ENCODE measurements around the gene GALNT10.
A peak's percentile ranks its signal among the peaks of the same experiment; 100 is the strongest.

The GALNT10 gene

DNA sequence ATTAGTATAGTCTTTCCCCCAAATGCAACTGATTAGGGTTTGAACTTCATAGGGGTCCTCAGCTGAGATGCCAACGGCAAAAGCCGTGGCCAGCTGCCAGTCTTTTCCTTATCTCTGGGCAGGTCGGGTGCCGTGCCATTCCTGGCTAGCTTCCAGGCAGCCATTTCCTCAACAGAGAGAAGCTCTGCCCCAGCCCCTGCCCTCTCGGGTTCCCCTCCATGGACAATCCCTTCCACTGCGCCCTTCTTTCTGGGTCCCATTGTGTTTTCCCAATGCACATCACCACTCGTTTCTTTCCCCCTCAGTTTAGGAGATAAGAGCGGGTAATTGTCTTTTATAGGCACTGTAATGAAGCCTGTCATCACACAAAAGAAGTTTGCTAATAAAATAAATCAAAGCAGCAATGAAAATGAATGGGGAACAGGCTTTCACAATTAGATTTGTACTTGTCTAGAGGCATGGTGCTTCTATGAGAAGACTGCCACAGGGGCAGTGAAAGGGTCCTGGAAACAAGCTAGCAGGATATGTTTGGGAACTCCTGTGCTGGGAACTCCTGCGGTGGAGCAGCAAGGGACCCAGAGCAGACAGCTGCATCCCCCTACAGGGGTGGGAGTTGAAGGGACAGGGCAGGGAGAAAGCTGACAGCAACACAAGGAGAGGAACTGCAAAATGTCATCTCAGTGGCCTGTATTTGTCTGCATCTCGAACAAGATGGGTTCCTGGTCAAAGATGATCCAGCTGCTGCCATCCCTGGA, 207.3 kb downstream of the GALNT10 start:
- TF ChIP-seq GATA3 (IDR thresholded peaks at IDR 0.05; ENCODE audit: low read depth, low read length) (peak; percentile 64), GATA2 (IDR thresholded peaks at IDR 0.05; ENCODE audit: low read depth, low read length) (peak; percentile 95)

DNA sequence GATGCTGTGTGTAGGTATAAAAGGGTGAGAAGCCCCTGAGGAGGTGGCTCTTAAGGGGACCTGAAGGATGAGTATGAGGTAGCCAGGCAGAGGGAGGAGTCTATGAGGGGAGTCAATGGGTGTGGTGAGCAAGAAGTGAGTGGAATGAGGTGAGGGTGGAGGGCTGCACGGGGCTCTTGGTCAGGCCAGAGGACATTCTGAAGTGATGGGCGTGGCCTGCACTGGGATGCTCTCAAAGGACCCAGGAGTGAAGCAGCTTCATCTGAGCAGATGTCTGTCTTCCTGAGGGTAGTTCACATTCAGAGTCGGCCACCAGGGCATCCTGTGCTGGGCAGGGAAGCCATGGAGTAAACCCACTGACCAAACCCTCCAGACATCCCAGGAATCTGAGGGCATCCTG, 210.1 kb downstream of the GALNT10 start:
- TF ChIP-seq GATA2 (IDR thresholded peaks at IDR 0.05; ENCODE audit: low read depth, low read length) = no peak
- no peak for TF ChIP-seq GATA3 (IDR thresholded peaks at IDR 0.05; ENCODE audit: low read depth, low read length)

- TF ChIP-seq GATA2 (IDR thresholded peaks at IDR 0.05; ENCODE audit: low read depth, low read length) (peak; percentile 65; the same call in 1 of the 2 replicates), GATA3 (IDR thresholded peaks at IDR 0.05; ENCODE audit: low read depth, low read length) (no peak)
These were observed 210.8 kb downstream of the GALNT10 start for GRCh38 chr5:154401355-154401754.

GRCh38 chr5:154401931-154402330, 211.4 kb downstream of the GALNT10 start:
- TF ChIP-seq GATA2 (IDR thresholded peaks at IDR 0.05; ENCODE audit: low read depth, low read length) (no peak), GATA3 (IDR thresholded peaks at IDR 0.05; ENCODE audit: low read depth, low read length) (no peak)

DNA sequence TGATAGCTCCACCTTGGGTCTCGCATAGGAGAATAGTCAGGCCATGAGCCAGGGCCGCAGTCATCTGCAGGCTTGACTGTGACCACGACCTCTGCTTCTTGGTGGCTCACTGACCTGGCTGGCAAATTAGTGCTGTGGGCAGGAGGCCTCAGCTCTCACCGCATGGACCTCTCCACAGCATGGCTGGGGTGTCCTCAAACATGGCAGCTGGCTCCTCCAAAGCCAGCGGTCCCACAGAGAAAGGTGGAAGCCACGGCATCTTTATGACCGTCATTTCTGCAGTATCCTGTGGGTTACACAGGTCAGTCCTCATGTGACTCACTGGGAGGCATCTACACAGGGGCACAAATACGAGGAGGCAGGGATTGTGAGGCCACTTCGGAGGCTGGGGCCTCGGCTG, 212.1 kb downstream of the GALNT10 start:
- TF ChIP-seq GATA3 (IDR thresholded peaks at IDR 0.05; ENCODE audit: low read depth, low read length) = no peak
- TF ChIP-seq GATA2 (IDR thresholded peaks at IDR 0.05; ENCODE audit: low read depth, low read length) = no peak

DNA sequence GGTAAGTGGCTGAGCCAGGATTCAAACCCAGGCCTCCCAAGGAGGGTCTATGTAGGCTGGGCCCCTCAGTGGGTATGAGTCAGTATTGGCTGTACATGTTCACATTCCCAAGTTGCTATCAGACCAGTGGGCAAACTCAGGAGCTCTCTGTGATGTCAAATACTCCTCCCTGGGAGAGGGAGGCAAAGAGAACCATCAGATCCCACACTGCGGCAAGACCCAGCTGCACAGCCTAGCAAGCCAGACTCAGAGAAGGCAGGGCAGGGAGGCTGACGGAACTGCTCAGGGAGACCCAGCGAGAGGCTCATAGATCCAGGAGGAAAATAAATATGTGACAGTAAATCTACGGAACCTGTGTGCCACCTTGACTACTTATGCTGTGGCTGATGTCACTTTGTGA, 212.7 kb downstream of the GALNT10 start:
- TF ChIP-seq GATA2 (IDR thresholded peaks at IDR 0.05; ENCODE audit: low read depth, low read length) = no peak
- TF ChIP-seq GATA3 (IDR thresholded peaks at IDR 0.05; ENCODE audit: low read depth, low read length) = no peak

DNA sequence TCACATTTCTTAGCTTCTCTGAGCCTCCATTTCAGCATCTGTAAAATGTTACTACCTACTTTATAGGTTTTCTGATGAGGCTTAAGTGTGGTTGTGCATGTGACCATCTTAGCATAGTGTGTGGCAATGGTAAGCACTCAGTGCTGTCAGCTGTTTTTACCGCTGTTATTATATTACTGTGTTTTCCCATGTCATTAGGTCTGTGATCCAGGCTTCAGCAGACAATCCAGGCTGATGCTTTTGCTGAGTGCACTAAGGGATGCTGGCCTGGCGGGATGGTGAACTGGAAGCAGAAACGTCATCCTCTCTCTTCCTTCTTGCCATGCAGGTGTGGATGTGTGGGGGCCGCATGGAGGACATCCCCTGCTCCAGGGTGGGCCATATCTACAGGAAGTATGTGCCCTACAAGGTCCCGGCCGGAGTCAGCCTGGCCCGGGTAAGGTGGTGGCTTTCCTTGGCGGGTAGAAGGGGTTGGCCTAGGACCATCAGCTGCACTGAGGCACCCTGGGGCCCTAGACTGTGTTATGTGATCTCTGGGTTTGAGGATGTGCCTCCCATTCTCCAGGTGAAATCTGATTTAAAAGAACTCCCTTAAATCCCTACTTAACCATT, 213.3 kb downstream of the GALNT10 start:
- TF ChIP-seq GATA2 (IDR thresholded peaks at IDR 0.05; ENCODE audit: low read depth, low read length) (no peak), GATA3 (IDR thresholded peaks at IDR 0.05; ENCODE audit: low read depth, low read length) (no peak)

DNA sequence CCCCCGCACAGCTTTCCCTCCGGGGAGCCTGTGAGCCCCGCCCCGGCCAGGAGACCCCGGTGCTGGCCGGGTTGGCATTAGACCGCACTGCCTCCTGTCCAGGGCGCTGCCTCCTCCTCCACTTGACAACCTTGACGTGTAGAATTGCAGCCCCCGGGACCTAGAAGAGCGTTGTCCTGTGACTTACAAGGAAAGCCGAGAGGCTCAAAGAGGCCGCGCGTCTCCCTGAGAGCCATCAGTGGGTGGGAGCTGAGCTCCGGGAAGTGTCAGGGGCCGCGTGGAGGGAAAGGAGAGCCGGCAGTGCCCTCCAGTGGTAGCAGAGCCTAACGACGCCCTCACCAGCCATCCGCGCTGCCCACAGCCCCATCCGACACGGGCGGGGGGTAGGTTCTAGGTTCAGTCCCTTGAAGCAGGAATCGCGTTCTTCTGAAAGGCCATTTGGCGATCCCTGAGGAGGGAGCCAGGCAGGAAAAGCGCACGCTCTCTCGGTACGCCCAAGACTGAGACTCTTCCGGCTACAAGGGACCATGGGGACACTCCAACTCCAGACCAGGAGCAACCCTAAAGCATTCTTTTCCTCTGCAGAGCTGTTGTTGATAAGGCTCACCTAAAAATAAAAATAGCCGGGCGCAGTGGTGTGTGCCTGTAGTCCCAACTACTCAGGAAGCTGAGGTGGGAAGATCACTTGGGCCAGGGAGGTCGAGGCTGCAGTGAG, 214.7 kb downstream of the GALNT10 start:
- TF ChIP-seq GATA2 (IDR thresholded peaks at IDR 0.05; ENCODE audit: low read depth, low read length) (no peak), GATA3 (IDR thresholded peaks at IDR 0.05; ENCODE audit: low read depth, low read length) (no peak)

GRCh38 chr5:154406231-154406630, 215.7 kb downstream of the GALNT10 start:
- TF ChIP-seq GATA2 (IDR thresholded peaks at IDR 0.05; ENCODE audit: low read depth, low read length) (no peak), GATA3 (IDR thresholded peaks at IDR 0.05; ENCODE audit: low read depth, low read length) (no peak)

- no peak for TF ChIP-seq GATA2 (IDR thresholded peaks at IDR 0.05; ENCODE audit: low read depth, low read length)
- TF ChIP-seq GATA3 (IDR thresholded peaks at IDR 0.05; ENCODE audit: low read depth, low read length) = no peak
These were observed 216.3 kb downstream of the GALNT10 start for GRCh38 chr5:154406826-154407225.

GRCh38 chr5:154408811-154409210, 218.3 kb downstream of the GALNT10 start:
- TF ChIP-seq GATA3 (IDR thresholded peaks at IDR 0.05; ENCODE audit: low read depth, low read length) = no peak
- TF ChIP-seq GATA2 (IDR thresholded peaks at IDR 0.05; ENCODE audit: low read depth, low read length) = no peak

GRCh38 chr5:154409230-154409840, 218.8 kb downstream of the GALNT10 start:
- TF ChIP-seq GATA3 (IDR thresholded peaks at IDR 0.05; ENCODE audit: low read depth, low read length) (no peak), GATA2 (IDR thresholded peaks at IDR 0.05; ENCODE audit: low read depth, low read length) (no peak)

GRCh38 chr5:154410008-154410407, 219.5 kb downstream of the GALNT10 start:
- TF ChIP-seq GATA3 (IDR thresholded peaks at IDR 0.05; ENCODE audit: low read depth, low read length) (no peak), GATA2 (IDR thresholded peaks at IDR 0.05; ENCODE audit: low read depth, low read length) (no peak)

- TF ChIP-seq GATA2 (IDR thresholded peaks at IDR 0.05; ENCODE audit: low read depth, low read length) = no peak
- TF ChIP-seq GATA3 (IDR thresholded peaks at IDR 0.05; ENCODE audit: low read depth, low read length) = no peak
These were observed 220.3 kb downstream of the GALNT10 start for GRCh38 chr5:154410786-154411185.
